Measurements from ENCODE around the gene GOLT1A.

GOLT1A gene

DNA sequence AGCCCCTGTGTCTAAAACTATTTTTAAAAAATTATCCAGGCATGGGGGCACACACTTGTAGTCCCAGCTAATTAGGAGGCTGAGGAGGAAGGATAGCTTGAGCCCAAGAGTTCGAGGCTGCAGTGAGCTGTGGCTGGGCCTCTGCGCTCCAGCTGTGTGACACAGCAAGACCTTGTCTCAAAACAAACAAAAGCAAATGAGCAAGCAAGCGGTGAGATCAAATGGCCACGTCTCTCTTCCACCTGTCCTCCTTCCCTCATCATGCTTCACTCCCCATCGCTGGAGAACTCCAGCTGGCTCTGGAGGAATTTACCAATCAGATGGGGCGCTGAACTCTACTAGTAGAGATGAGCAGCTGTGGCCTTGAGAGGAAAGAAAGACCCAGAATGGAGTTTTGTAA is 33.7 kb downstream of the GOLT1A start:
- Mint-ChIP-seq H3K36me3 (ENCODE audit: low read depth) (no peaks in the 10 kb centered on the region), H3K4me1 (ENCODE audit: low read depth) (peaks cover 13% of the 10 kb centered on the region), H3K27me3 (peaks cover 8% of the 10 kb centered on the region), H3K4me3 (no peak overlapping the region), H3K9me3 (no peaks in the 10 kb centered on the region), H3K27ac (no peak overlapping the region)
- intact Hi-C loops (cut with micrococcal nuclease): no loop called here

- Mint-ChIP-seq H3K36me3 (ENCODE audit: low read depth) (no peaks in the 10 kb centered on the region), H3K27ac (no peak overlapping the region), H3K4me3 (no peak overlapping the region), H3K9me3 (no peaks in the 10 kb centered on the region), H3K27me3 (peaks cover 8% of the 10 kb centered on the region), H3K4me1 (ENCODE audit: low read depth) (peaks cover 13% of the 10 kb centered on the region)
- intact Hi-C loops (cut with micrococcal nuclease): no loop called here
Observed at GRCh38 chr1:204178487-204179281, 35.1 kb downstream of the GOLT1A start.

DNA sequence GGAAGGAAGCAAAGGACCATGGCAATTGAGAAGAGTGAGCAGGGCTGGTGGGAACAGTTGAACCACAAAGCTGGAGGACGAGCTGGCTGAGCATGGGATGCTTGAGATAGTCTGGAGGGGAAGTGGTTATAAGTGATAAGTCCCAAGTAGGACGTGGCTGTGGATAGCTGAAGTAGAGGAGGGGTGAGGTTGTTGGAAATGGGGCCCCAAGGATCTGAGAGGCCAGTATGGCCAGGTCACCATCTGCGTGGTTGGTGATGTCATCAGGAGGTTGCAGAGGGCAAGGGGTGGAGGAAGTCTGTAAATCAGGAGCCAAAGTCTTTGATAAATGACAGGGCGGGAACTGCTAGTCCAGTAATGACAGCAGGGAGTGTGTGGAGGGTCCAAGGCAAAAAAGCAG is 36.7 kb downstream of the GOLT1A start:
- H3K27ac Mint-ChIP-seq: no peak overlapping the region
- no peak overlapping the region for H3K4me3 Mint-ChIP-seq
- H3K9me3 Mint-ChIP-seq: no peaks in the 10 kb centered on the region

DNA sequence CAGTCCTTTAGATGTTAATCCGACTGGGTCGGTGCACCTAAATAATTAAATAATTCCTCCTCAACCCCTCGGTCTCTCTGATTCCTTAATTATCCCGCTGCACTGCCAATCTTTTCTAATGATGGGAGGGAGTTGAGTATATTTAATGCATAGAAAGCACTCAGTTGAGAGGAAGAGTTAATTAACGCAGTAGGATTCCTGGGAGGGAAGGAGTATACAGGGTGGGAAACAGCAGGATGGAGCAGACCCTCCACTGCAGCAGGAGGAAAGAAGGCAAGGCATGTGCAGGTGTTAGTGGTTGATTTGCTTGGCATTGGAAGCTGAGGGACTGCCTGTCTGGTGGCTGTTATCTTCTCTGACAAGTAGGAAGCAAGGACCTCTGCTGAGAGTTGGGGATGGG is 37.7 kb downstream of the GOLT1A start:
- Mint-ChIP-seq H3K4me3 (no peak overlapping the region), H3K36me3 (ENCODE audit: low read depth) (no peaks in the 10 kb centered on the region)
- intact Hi-C loops (cut with micrococcal nuclease): no loop called here

More for the DNA sequence above, 36.7 kb downstream of the GOLT1A start:
- peaks cover 5% of the 10 kb centered on the region for H3K27me3 Mint-ChIP-seq
- peaks cover 13% of the 10 kb centered on the region for H3K4me1 Mint-ChIP-seq (ENCODE audit: low read depth)
- intact Hi-C loops (cut with micrococcal nuclease): no loop called here
- H3K36me3 Mint-ChIP-seq (ENCODE audit: low read depth): no peaks in the 10 kb centered on the region

DNA sequence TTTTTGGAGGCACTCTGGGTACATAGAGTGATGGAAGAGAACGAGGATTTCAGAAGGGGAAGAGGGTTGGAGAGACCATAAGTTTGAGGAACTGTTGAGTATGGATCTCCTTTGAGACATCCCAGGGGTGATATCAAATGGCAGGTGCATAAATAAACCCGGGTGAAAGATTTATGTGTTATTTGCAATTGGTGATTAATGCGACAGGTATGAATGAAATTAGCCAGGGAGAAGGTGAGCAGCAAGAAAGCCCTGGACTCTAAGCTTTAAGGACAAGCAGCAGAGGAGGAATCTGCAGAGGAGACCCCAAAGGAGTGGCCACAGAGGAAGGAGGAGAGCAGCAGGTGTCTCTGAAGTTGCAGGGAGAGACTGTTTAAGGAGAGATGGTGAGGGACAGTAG is 38.8 kb downstream of the GOLT1A start:
- Mint-ChIP-seq H3K36me3 (ENCODE audit: low read depth) (no peaks in the 10 kb centered on the region), H3K4me1 (ENCODE audit: low read depth) (no peaks in the 10 kb centered on the region), H3K27ac (no peak overlapping the region), H3K4me3 (no peak overlapping the region), H3K27me3 (peaks cover 3% of the 10 kb centered on the region), H3K9me3 (peaks cover 7% of the 10 kb centered on the region)
- intact Hi-C loops (cut with micrococcal nuclease): no loop called here

More for the DNA sequence above, 37.7 kb downstream of the GOLT1A start:
- no peak overlapping the region for H3K27ac Mint-ChIP-seq
- peaks cover 5% of the 10 kb centered on the region for H3K27me3 Mint-ChIP-seq
- H3K9me3 Mint-ChIP-seq: no peaks in the 10 kb centered on the region
- H3K4me1 Mint-ChIP-seq (ENCODE audit: low read depth): peaks cover 4% of the 10 kb centered on the region

DNA sequence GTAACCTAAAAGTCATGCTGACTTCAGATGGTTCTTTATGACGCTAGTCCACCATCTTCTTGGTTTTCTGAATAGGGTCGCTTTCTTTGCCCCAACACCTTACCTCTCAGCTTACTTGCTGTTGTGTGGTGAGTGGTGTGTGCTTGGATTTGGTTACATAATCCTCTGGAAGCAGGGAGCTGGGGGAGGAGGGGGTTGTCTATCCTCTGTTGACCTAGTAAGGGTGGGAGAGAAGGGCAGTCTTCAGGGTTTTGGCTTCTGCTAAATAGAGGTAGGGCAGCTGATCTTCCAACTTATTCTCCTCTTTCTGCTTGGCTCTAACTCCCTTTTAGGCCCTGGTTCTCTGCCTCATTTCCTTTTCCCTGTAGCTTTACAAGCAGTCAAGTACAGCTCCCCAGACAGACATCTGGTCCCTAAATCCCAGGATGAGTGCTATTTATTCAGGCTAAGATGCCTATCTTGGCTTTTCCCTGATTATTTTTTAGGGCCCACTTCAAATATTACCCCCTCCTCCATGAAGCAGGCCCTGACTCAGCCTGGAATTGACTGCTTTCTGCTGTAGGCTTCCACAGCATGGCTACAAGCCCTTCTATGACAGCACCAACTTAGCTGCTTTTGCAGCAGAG is 41.3 kb downstream of the GOLT1A start:
- Mint-ChIP-seq H3K36me3 (ENCODE audit: low read depth) (no peaks in the 10 kb centered on the region), H3K4me3 (no peak overlapping the region), H3K4me1 (ENCODE audit: low read depth) (no peaks in the 10 kb centered on the region), H3K27ac (no peak overlapping the region), H3K9me3 (peaks cover 12% of the 10 kb centered on the region), H3K27me3 (no peaks in the 10 kb centered on the region)
- intact Hi-C loops (cut with micrococcal nuclease): no loop called here

DNA sequence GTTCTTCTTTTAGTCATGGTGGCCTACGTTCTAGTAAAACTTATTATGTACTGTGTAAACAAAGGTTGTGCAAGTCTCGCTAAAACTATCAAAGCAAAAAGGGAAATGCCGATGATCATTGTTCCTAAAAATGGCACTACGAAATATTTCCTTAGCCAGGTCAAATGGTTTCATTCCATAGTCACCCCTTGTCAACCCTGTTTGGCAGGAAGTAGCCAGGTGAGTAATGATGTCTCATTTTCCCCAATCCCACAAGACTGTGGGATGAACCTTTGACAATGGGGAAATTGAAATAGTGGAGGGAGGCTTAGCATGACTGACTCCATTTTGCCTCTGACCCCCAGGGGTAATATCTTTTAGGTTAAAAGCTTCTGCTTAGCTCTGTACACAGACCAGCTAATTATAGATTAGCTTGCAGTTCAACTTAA is 42.0 kb downstream of the GOLT1A start:
- peaks cover 2% of the 10 kb centered on the region for H3K27me3 Mint-ChIP-seq
- no peaks in the 10 kb centered on the region for H3K36me3 Mint-ChIP-seq (ENCODE audit: low read depth)
- H3K9me3 Mint-ChIP-seq: peaks cover 12% of the 10 kb centered on the region
- no peaks in the 10 kb centered on the region for H3K4me1 Mint-ChIP-seq (ENCODE audit: low read depth)
- H3K4me3 Mint-ChIP-seq: no peak overlapping the region
- H3K27ac Mint-ChIP-seq: no peak overlapping the region
- intact Hi-C loops (cut with micrococcal nuclease): no loop called here

DNA sequence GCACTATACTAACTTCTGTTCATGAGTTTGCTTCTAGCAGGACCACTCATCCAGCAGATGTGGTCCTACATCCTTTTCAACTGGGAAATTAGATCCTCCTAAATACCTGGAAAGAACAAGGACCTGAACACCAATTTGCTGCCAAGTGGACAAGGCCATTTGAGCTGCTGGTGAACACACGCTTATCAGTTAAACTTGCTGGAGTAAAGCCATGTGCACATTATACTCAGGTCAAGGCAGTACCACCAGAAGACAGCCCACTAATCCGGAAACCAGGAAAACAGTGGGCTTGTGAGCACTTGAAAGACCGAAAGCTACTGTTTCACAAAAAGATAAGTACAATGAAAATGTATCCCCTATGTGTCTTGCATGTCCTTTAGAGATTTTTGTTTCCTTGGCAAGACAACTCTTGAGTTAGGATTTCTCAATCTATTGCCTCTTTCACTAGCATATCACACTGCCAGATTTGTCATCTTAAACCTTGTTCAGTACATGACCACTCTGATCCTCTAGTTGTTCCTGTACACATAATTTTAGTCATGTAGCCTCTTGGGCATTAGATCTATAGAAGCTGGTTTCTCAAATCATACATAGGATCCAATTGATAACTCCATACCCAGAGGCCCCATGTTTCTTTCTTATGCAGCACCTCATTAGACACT is 43.2 kb downstream of the GOLT1A start:
- intact Hi-C loops (cut with micrococcal nuclease): no loop called here
- Mint-ChIP-seq H3K27ac (no peak overlapping the region), H3K9me3 (peaks cover 12% of the 10 kb centered on the region), H3K4me3 (no peak overlapping the region), H3K4me1 (ENCODE audit: low read depth) (no peaks in the 10 kb centered on the region), H3K27me3 (peaks cover 5% of the 10 kb centered on the region), H3K36me3 (ENCODE audit: low read depth) (no peaks in the 10 kb centered on the region)

GRCh38 chr1:204169858-204170257 is 43.9 kb downstream of the GOLT1A start:
- Mint-ChIP-seq H3K36me3 (ENCODE audit: low read depth) (no peaks in the 10 kb centered on the region), H3K27ac (no peak overlapping the region), H3K9me3 (peaks cover 12% of the 10 kb centered on the region), H3K27me3 (peaks cover 5% of the 10 kb centered on the region), H3K4me3 (no peak overlapping the region), H3K4me1 (ENCODE audit: low read depth) (no peaks in the 10 kb centered on the region)
- intact Hi-C loops (cut with micrococcal nuclease): no loop called here

GRCh38 chr1:204167730-204168129 is 46.1 kb downstream of the GOLT1A start:
- Mint-ChIP-seq H3K4me1 (ENCODE audit: low read depth) (no peaks in the 10 kb centered on the region), H3K36me3 (ENCODE audit: low read depth) (no peaks in the 10 kb centered on the region), H3K9me3 (peaks cover 12% of the 10 kb centered on the region), H3K4me3 (no peak overlapping the region), H3K27me3 (peaks cover 5% of the 10 kb centered on the region), H3K27ac (no peak overlapping the region)
- intact Hi-C loops (cut with micrococcal nuclease): no loop called here

DNA sequence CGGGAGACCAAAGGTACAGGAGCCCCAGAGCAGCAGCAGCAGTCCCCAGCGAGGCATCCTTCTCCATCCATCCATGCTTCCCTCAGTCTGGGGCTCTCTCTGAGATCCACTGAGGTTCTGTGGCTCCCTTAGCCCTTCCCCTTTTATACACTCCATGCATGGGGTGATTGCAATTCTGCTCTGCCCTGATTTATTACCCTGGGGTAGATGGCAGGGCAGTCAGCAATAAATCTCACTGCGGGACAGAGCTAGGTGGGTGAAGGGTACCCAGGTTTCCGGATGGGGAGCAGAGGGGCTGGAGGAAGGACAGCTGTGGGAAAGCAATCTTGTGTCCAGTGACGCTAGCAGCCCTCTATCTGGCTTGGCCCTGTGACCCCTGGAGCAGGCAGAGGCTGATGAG is 47.6 kb downstream of the GOLT1A start, which contains the start of gene REN:
TSS of gene REN (minus strand) at position 119 of the 400 bp plus-strand sequence. CDS start at position 75, 44 bp downstream.
- no peaks in the 10 kb centered on the region for H3K36me3 Mint-ChIP-seq (ENCODE audit: low read depth)
- H3K4me1 Mint-ChIP-seq (ENCODE audit: low read depth): no peaks in the 10 kb centered on the region
- peaks cover 12% of the 10 kb centered on the region for H3K9me3 Mint-ChIP-seq
- H3K4me3 Mint-ChIP-seq: no peak within 1 kb of the TSS
- H3K27ac Mint-ChIP-seq: no peak within 1 kb of the TSS
- intact Hi-C loops (cut with micrococcal nuclease): no loop called here
- H3K27me3 Mint-ChIP-seq: peaks cover 10% of the 10 kb centered on the region

DNA sequence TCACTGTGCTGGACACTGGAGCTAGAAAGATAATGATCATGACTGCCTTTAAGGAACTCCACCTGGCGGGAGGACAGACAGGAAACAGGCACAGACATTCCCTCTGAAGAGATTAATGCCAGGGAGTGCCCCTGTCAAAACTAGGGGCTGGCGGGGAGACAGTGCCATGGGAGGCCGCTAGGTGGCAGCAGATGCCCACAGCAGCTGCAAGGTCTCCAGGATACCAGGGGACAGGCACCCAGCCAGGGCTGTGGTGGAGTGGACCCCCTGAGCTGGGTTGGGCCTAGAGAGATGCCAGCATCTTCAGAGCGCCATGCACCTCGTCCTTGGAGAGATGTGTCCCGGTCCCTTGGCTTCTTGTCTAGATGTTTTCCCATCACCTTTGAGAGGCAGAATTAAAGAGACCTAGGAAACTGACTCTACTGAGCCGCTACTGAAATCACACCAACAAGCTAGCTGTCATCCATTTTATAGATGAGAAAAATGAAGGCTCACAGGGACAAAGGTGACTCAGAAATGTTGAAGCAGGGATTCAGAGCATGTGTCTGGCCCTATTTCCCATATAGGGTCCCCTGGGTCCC is 51.2 kb downstream of the GOLT1A start:
- intact Hi-C loops (cut with micrococcal nuclease): loop anchor here (1.0 kb wide), 3 partner anchors 45 to 236 kb away; no protein-coding TSS in a partner anchor
- H3K4me1 Mint-ChIP-seq (ENCODE audit: low read depth): peaks cover 13% of the 10 kb centered on the region
- H3K9me3 Mint-ChIP-seq: no peaks in the 10 kb centered on the region
- peaks cover 17% of the 10 kb centered on the region for H3K27me3 Mint-ChIP-seq
- H3K36me3 Mint-ChIP-seq (ENCODE audit: low read depth): no peaks in the 10 kb centered on the region
- no peak overlapping the region for H3K27ac Mint-ChIP-seq
- no peak overlapping the region for H3K4me3 Mint-ChIP-seq

DNA sequence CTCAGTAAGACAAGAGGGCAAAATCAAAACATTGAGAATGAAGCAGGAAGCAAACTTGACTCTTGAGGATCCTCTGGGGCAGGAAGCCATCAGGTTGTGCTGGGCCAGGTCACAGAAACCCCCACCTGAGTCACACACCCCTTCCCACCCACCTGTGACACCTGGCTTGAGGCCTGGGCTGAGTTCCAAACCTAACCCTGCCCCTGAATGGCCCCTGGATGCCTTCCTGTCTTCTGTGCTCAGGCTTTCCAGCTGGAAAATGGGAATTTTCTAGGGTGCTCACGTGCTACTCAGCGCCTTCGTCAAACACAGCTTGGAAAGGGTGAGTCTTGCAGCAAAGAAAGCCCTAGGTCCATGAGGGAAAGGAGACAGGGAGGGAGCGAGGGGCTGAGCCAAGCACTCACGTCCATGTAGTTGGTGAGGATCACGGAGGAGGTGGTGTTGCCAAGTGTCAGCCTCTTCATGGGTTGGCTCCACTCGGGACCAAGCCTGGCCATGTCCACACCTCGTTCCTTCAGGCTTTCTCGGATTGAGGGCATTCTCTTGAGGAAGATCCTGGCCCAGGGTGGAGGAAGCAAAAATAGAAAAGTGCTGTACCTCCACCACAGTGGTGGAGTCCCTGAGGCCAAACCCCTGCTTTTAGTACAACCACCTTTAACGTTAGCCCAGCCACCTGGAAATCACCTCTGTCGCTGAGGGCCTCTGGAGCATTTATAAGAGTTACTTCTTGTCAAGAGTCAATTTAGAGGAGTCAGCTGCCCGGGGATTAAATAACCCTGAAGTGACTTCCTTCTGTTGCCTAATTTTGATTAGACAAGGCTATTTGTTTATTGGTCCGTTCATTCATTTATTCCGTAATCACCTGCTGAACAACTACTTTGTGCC is 51.9 kb downstream of the GOLT1A start:
- intact Hi-C loops (cut with micrococcal nuclease): loop anchor here (1.0 kb wide), 3 partner anchors 45 to 236 kb away; no protein-coding TSS in a partner anchor
- Mint-ChIP-seq H3K36me3 (ENCODE audit: low read depth) (no peaks in the 10 kb centered on the region), H3K9me3 (no peaks in the 10 kb centered on the region), H3K27ac (no peak overlapping the region), H3K27me3 (peaks cover 17% of the 10 kb centered on the region), H3K4me3 (no peak overlapping the region), H3K4me1 (ENCODE audit: low read depth) (peaks cover 21% of the 10 kb centered on the region)
